Esophagus muscularis mucosa (tissue), 4 donors: ENCODE measurements around the gene SPATA22.

Source experiments
- EP300 ChIP-seq: sonication (generic); formaldehyde crosslinking; IDR thresholded peaks from one replicate; pipeline ENCODE4 v1.6.1; 2017; ENCODE audit warnings: antibody characterized with exemption
- POLR2A ChIP-seq: fragments of 450-650 bp; IDR thresholded peaks from one replicate; pipeline ENCODE4 v1.6.1; 2017; ENCODE audit warnings: antibody characterized with exemption, moderate library complexity, mild to moderate bottlenecking, low read depth
- POLR2AphosphoS5 ChIP-seq, 2 donors: sonication (generic); formaldehyde crosslinking; IDR thresholded peaks; one replicate each; pipeline ENCODE4 v1.6.1; 2017; ENCODE audit warnings: antibody characterized with exemption in 2 of 2
- TF ChIP-seq, protein P1 (sequence below), 3 experiments: fragments of 200-600 bp in 2 of 3; fragments of 450-650 bp in 1 of 3; sonication (generic) in 2 of 3; IDR thresholded peaks; one replicate each; pipeline ENCODE4 v1.5.1; 2017 to 2019; ENCODE audit warnings: antibody characterized with exemption in 3 of 3, mild to moderate bottlenecking in 2 of 3, moderate library complexity in 1 of 3

DNA sequence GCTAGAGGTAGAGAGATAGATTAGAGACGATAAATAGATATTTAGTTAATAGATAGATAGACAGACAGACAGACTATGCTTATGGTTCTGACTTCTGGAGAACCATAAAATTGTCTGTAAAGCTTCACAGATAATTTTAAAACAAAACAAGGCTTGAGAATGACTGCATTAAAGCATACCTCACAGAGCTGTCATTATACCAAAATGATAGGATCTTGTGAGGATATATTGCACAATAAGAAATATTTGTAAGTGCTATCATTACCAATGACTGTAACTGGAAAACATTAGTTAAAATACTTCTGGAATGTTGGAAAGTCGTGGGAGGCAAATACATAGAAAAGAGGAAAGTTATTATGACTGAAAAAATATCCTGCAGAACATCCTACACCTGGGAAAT lies 69.8 kb downstream of the SPATA22 start:
- no peak for TF ChIP-seq POLR2A
- TF ChIP-seq, protein P1, sequence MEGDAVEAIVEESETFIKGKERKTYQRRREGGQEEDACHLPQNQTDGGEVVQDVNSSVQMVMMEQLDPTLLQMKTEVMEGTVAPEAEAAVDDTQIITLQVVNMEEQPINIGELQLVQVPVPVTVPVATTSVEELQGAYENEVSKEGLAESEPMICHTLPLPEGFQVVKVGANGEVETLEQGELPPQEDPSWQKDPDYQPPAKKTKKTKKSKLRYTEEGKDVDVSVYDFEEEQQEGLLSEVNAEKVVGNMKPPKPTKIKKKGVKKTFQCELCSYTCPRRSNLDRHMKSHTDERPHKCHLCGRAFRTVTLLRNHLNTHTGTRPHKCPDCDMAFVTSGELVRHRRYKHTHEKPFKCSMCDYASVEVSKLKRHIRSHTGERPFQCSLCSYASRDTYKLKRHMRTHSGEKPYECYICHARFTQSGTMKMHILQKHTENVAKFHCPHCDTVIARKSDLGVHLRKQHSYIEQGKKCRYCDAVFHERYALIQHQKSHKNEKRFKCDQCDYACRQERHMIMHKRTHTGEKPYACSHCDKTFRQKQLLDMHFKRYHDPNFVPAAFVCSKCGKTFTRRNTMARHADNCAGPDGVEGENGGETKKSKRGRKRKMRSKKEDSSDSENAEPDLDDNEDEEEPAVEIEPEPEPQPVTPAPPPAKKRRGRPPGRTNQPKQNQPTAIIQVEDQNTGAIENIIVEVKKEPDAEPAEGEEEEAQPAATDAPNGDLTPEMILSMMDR (IDR thresholded peaks at IDR 0.05): no peak
- no peak for TF ChIP-seq EP300
- no peak for TF ChIP-seq POLR2AphosphoS5 (IDR thresholded peaks at IDR 0.05)
